ENCODE results near the gene AGFG2. TPM values are rescaled to one million over a fixed set of nuclear protein-coding genes. Genes with fewer than 3 reads are reported as not detected.

Gene AGFG2
- total and polyA plus RNA-seq, 10 of the 15 experiments (the other 5 are each of a cell fraction or from before 2014, with no cell fraction given), result 0.90 to 71.5 (median 25.4) TPM

DNA sequence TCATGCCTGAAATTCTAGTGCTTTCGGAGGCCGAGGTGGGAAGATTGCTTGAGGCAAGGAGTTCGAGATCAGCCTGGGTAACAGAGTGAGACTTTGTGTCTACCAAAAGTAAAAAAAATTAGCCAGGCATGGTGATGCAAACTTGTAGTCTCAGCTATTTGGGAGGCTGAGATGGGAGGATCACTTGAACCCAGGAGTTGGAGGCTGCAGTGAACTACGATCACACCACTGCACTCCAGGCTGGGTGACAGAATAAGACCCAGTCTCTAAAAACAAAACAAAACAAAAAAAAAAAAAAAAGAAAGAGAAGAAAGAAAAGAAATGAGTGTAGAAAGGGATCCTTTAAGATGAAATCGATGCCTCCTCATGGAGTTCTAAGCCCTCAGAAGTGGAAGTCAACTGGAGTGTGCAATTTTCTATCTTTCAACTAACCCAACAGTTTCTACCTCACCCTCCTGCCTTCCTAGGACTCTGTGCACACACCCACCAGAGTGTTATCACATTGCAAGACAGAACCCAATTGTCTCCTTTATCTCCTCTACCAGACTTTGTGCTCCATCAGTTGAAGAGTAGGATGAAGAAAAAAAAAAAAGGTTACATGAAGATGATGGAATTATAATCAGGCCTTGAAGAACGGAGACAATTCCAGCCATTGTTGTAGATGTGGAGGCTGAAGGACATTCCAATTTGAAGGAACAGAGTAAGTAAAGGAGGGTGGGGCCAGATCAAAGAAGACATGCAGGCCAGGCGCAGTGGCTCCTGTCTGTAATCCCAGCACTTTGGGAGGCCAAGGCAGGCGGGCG, 28.4 kb upstream of the AGFG2 start (continued):
- TF ChIP-seq, protein P1, sequence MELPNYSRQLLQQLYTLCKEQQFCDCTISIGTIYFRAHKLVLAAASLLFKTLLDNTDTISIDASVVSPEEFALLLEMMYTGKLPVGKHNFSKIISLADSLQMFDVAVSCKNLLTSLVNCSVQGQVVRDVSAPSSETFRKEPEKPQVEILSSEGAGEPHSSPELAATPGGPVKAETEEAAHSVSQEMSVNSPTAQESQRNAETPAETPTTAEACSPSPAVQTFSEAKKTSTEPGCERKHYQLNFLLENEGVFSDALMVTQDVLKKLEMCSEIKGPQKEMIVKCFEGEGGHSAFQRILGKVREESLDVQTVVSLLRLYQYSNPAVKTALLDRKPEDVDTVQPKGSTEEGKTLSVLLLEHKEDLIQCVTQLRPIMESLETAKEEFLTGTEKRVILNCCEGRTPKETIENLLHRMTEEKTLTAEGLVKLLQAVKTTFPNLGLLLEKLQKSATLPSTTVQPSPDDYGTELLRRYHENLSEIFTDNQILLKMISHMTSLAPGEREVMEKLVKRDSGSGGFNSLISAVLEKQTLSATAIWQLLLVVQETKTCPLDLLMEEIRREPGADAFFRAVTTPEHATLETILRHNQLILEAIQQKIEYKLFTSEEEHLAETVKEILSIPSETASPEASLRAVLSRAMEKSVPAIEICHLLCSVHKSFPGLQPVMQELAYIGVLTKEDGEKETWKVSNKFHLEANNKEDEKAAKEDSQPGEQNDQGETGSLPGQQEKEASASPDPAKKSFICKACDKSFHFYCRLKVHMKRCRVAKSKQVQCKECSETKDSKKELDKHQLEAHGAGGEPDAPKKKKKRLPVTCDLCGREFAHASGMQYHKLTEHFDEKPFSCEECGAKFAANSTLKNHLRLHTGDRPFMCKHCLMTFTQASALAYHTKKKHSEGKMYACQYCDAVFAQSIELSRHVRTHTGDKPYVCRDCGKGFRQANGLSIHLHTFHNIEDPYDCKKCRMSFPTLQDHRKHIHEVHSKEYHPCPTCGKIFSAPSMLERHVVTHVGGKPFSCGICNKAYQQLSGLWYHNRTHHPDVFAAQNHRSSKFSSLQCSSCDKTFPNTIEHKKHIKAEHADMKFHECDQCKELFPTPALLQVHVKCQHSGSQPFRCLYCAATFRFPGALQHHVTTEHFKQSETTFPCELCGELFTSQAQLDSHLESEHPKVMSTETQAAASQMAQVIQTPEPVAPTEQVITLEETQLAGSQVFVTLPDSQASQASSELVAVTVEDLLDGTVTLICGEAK (IDR thresholded peaks at IDR 0.05; ENCODE audit: borderline replicate concordance), result no peak
- TF ChIP-seq FOXM1 (IDR thresholded peaks at IDR 0.05; ENCODE audit: low read depth, low read length), result no peak
- no peak for TF ChIP-seq ZSCAN29 (IDR thresholded peaks at IDR 0.05)
- no peak for TF ChIP-seq SUZ12 (IDR thresholded peaks at IDR 0.05; ENCODE audit: unreplicated experiment)
- TF ChIP-seq STAT3 (IDR thresholded peaks at IDR 0.05; ENCODE audit: low read depth, low read length), result no peak
- TF ChIP-seq EZH2 (IDR thresholded peaks at IDR 0.05; ENCODE audit: borderline replicate concordance, control insufficient read depth, low read depth, low read length), result no peak

DNA sequence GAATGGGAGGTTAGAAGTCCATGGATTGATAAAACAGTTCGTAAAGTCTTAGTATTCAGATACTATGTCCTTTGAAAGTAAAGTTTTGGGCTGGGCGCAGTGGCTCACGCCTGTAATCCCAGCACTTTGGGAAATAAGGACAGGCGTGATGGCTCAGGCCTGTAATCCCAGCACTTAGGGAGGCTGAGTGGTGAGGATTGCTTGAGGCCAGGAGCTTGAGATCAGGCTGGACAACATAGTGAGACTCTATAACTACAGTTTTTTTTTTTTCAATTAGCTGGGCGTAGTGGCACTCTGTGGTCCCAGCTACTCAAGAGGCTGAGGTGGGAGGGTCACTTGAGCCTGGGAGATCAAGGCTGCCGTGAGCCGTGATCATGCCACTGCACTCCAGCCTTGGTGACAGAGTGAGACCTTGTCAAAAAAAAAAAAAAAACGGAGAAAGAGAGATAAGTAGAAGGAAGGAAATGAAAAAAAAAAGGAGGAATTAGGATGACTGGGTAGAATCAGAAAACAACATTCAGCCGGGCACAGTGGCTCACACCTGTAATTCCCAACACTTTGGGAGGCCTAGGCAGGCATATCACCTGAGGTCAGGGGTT, 25.7 kb upstream of the AGFG2 start:
- no peak overlapping the region for H3K4me2 ChIP-seq (ENCODE audit: control insufficient read depth, insufficient read depth)
- H2AFZ ChIP-seq (ENCODE audit: control insufficient read depth, low read depth, low read length), result no peak overlapping the region
- no peak overlapping the region for H3K27ac ChIP-seq (ENCODE audit: control insufficient read depth, insufficient read depth)
- FAIRE-seq (no peak), DNase-seq (ENCODE audit: low read depth, low spot score) (no peak), ATAC-seq (no peak)
- TF ChIP-seq KDM1A (IDR thresholded peaks at IDR 0.05; ENCODE audit: borderline replicate concordance) (no peak), CREB1 (IDR thresholded peaks at IDR 0.05; ENCODE audit: low read depth) (no peak), ZBED1 (IDR thresholded peaks at IDR 0.05; ENCODE audit: borderline replicate concordance) (no peak), BACH1 (IDR thresholded peaks at IDR 0.05; ENCODE audit: borderline replicate concordance) (no peak)
- WGBS (ENCODE audit: insufficient coverage, insufficient replicate concordance, low lambda C conversion rate, missing lambda C conversion rate), result 70% methylated on average over 8 of the region's 9 CpGs
- no peaks in the 10 kb centered on the region for H3K27me3 ChIP-seq (replicated peaks in 1 of 2; ENCODE audit: control insufficient read depth in 2 of 2, insufficient read depth in 2 of 2, low read length in 1 of 2)
- no peaks in the 10 kb centered on the region for H3K9me3 ChIP-seq (replicated peaks; ENCODE audit: control insufficient read depth, insufficient read depth, low read length)
- CTCF ChIA-PET, result interaction anchor here (0.6 kb wide), 2 partner anchors 42 to 205 kb away, joined by 3 to 4 read pairs; no protein-coding TSS in a partner anchor
- H3K79me2 ChIP-seq (ENCODE audit: control insufficient read depth, insufficient read depth, low read length), result no peaks in the 10 kb centered on the region
- POLR2A ChIA-PET, result interaction anchor here (0.6 to 0.7 kb wide), 2 partner anchors 38 to 115 kb away, joined by 4 read pairs; no protein-coding TSS in a partner anchor
- SMC1A ChIA-PET (ENCODE audit: uncharacterized antibody, unreplicated experiment), result no interaction called here
- no peaks in the 10 kb centered on the region for H3K36me3 ChIP-seq (ENCODE audit: control insufficient read depth in 2 of 2, insufficient read depth in 2 of 2, low read length in 1 of 2)
- no TSS peak for BruUV-seq (replicated peaks)
- in situ Hi-C loops (cut with MboI), result no loop called here
- H3K4me3 ChIP-seq, result no peak overlapping the region
- RAD21 ChIA-PET (ENCODE audit: unreplicated experiment), result no interaction called here
- no peaks in the 10 kb centered on the region for H4K20me1 ChIP-seq (ENCODE audit: control insufficient read depth, insufficient read depth)
- no peak overlapping the region for H3K9ac ChIP-seq (ENCODE audit: control insufficient read depth, insufficient read depth, low read length)
- intact Hi-C loops (cut with micrococcal nuclease; ENCODE audit: unreplicated experiment), result no loop called here
- peaks cover 20% of the 10 kb centered on the region for H3K4me1 ChIP-seq (ENCODE audit: control insufficient read depth, insufficient read depth, low read length)

Data from GM12878 (cell line).